DND-41 (cell line): ENCODE measurements around the gene STC2.

Experiments
- ATAC-seq: fragments of 200-7000 bp; cut with Tn5 transposase; 3 replicates; pipeline ENCODE4 v1.9.1; 2021; ENCODE audit warnings: low read depth; ENCODE audit not compliant: insufficient read depth
- DNase-seq: peaks from one replicate; pipeline ENCODE4 v3.0.0-alpha.2; 2020
- H2AFZ ChIP-seq: 2 replicates; pipeline ENCODE4 v1.6.0; 2012; ENCODE audit warnings: low read depth, low read length
- H3K27ac ChIP-seq: 2 replicates; pipeline ENCODE4 v1.5.1; 2012; ENCODE audit warnings: low read length, inconsistent platforms
- H3K27me3 ChIP-seq: fragments of 200-600 bp; sonication (generic); 2 replicates; pipeline ENCODE4 v1.6.0; 2012; ENCODE audit warnings: low read length, mild to moderate bottlenecking, inconsistent platforms; ENCODE audit not compliant: insufficient read depth, poor library complexity
- H3K36me3 ChIP-seq: 2 replicates; pipeline ENCODE4 v1.5.1; 2012; ENCODE audit warnings: low read length, inconsistent platforms; ENCODE audit not compliant: insufficient read depth
- H3K4me1 ChIP-seq: 2 replicates; pipeline ENCODE4 v1.5.1; 2012; ENCODE audit warnings: mild to moderate bottlenecking, low read length; ENCODE audit not compliant: insufficient read depth
- H3K4me2 ChIP-seq: 2 replicates; pipeline ENCODE4 v1.6.0; 2012; ENCODE audit warnings: mild to moderate bottlenecking, moderate library complexity, low read length, inconsistent platforms; ENCODE audit not compliant: insufficient read depth
- H3K4me3 ChIP-seq, 2 experiments: fragments of 200-600 bp in 1 of 2; shearing (Covaris generic) in 1 of 2; 2 replicates each; pipeline ENCODE4 v1.5.1; 2012 to 2016; ENCODE audit warnings: inconsistent platforms in 2 of 2, low read length in 2 of 2, mild to moderate bottlenecking in 2 of 2, low read depth in 1 of 2, moderate library complexity in 1 of 2
- H3K79me2 ChIP-seq: 2 replicates; pipeline ENCODE4 v1.6.0; 2012; ENCODE audit warnings: low read length, inconsistent platforms; ENCODE audit not compliant: insufficient read depth
- H3K9ac ChIP-seq: 2 replicates; pipeline ENCODE4 v1.6.0; 2012; ENCODE audit warnings: low read depth, mild to moderate bottlenecking, inconsistent platforms, low read length, moderate library complexity
- H3K9me3 ChIP-seq: 2 replicates; pipeline ENCODE4 v1.5.1; 2012; ENCODE audit warnings: low read length, moderate library complexity, mild to moderate bottlenecking, inconsistent platforms; ENCODE audit not compliant: insufficient read depth, severe bottlenecking
- H4K20me1 ChIP-seq: 2 replicates; pipeline ENCODE4 v1.6.0; 2012; ENCODE audit warnings: low read length; ENCODE audit not compliant: insufficient read depth
- CTCF ChIP-seq: IDR thresholded peaks from 2 replicates; pipeline ENCODE4 v1.5.1; 2012; ENCODE audit warnings: borderline replicate concordance, low read length, moderate library complexity, mild to moderate bottlenecking; ENCODE audit not compliant: poor library complexity, severe bottlenecking; ENCODE audit errors: extremely low read depth
- EZH2 ChIP-seq: IDR thresholded peaks from 3 replicates; pipeline ENCODE4 v1.6.1; 2012; ENCODE audit warnings: borderline replicate concordance, low read depth, mild to moderate bottlenecking, moderate library complexity, low read length, inconsistent platforms; ENCODE audit not compliant: severe bottlenecking

The STC2 gene

GRCh38 chr5:173304591-173304988 is 23.6 kb downstream of the STC2 start:
- Histone ChIP-seq H2AFZ (no peak overlapping the region), H3K4me3 (no peak overlapping the region), H3K9ac (no peak overlapping the region), H4K20me1 (no peaks in the 10 kb centered on the region), H3K79me2 (no peaks in the 10 kb centered on the region), H3K4me2 (no peak overlapping the region), H3K27ac (no peak overlapping the region), H3K27me3 (peaks cover 13% of the 10 kb centered on the region), H3K9me3 (no peaks in the 10 kb centered on the region), H3K36me3 (no peaks in the 10 kb centered on the region), H3K4me1 (no peaks in the 10 kb centered on the region)
- TF ChIP-seq EZH2 = no peak
- TF ChIP-seq CTCF = no peak
- ATAC-seq = no peak
- DNase-seq = no peak

GRCh38 chr5:173303878-173304590 is 24.2 kb downstream of the STC2 start:
- peaks cover 16% of the 10 kb centered on the region for H3K27me3 ChIP-seq
- H4K20me1 ChIP-seq = no peaks in the 10 kb centered on the region
- no peak for TF ChIP-seq CTCF
- no peak for TF ChIP-seq EZH2
- DNase-seq (no peak), ATAC-seq (no peak)
- no peaks in the 10 kb centered on the region for H3K79me2 ChIP-seq
- H3K36me3 ChIP-seq = no peaks in the 10 kb centered on the region
- no peak overlapping the region for H3K4me3 ChIP-seq
- no peak overlapping the region for H2AFZ ChIP-seq
- H3K9me3 ChIP-seq = no peaks in the 10 kb centered on the region
- no peak overlapping the region for H3K27ac ChIP-seq
- H3K4me1 ChIP-seq = no peaks in the 10 kb centered on the region
- H3K4me2 ChIP-seq = no peak overlapping the region
- H3K9ac ChIP-seq = no peak overlapping the region

DNA sequence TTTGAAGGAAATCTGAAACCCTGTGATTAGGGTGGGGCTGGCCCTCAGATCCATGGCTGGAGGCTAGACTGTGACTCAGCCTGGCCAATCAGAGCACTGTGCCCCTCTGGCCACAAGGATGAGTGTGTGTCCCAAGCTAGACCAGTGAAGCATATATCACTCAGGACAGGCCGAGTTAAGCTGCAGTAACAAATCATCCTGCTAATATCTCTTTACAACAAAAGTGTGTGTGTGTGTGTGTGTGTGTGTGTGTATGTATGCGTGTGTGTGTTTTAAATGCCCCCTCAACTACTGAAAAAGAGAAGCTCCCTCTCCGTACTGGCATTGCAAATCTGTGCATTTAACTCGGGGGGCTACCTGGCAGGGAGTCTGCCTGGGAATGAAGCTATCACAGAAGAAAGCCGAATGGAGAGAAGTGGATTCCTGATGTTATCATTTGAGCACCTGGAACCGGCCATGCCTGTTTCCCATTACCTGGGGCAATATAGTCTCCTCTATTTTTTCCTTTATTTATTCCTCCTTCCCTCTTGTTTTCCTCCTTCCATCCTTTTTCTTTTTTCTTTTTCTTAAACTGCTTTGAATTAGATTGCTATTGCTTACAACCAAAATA is 25.6 kb downstream of the STC2 start:
- no peak for DNase-seq
- H3K27ac ChIP-seq = no peak overlapping the region
- no peaks in the 10 kb centered on the region for H3K9me3 ChIP-seq
- no peaks in the 10 kb centered on the region for H3K4me1 ChIP-seq
- no peak overlapping the region for H2AFZ ChIP-seq
- ATAC-seq = no peak
- H3K4me2 ChIP-seq = no peak overlapping the region
- no peak for TF ChIP-seq CTCF
- TF ChIP-seq EZH2 = no peak
- H3K36me3 ChIP-seq = no peaks in the 10 kb centered on the region
- H3K79me2 ChIP-seq = no peaks in the 10 kb centered on the region
- peaks cover 19% of the 10 kb centered on the region for H3K27me3 ChIP-seq
- H3K4me3 ChIP-seq = no peak overlapping the region
- H4K20me1 ChIP-seq = no peaks in the 10 kb centered on the region
- H3K9ac ChIP-seq = no peak overlapping the region
